Tibial nerve (tissue), 4 donors: ENCODE measurements around the gene APOL6.

Source experiments
- CTCF ChIP-seq, 5 experiments: fragments of 200-600 bp in 3 of 5; fragments of 450-650 bp in 2 of 5; sonication (generic) in 3 of 5; IDR thresholded peaks; one replicate each; pipeline ENCODE4 v1.5.1; 2016 to 2019; ENCODE audit warnings: antibody characterized with exemption in 5 of 5, mild to moderate bottlenecking in 3 of 5, moderate library complexity in 2 of 5
- EP300 ChIP-seq, 2 donors: sonication (generic); formaldehyde crosslinking; IDR thresholded peaks; one replicate each; pipeline ENCODE4 v1.6.1; 2017; ENCODE audit warnings: antibody characterized with exemption in 2 of 2, mild to moderate bottlenecking in 1 of 2
- POLR2A ChIP-seq, 2 donors: fragments of 450-650 bp; IDR thresholded peaks; one replicate each; pipeline ENCODE4 v1.6.1; 2017; ENCODE audit warnings: antibody characterized with exemption in 2 of 2, mild to moderate bottlenecking in 2 of 2, moderate library complexity in 2 of 2

GRCh38 chr22:35622191-35622913 is 25.9 kb upstream of the APOL6 start:
- no peak for TF ChIP-seq CTCF (IDR thresholded peaks at IDR 0.05)
- TF ChIP-seq POLR2A (IDR thresholded peaks at IDR 0.05): no peak
- no peak for TF ChIP-seq EP300 (IDR thresholded peaks at IDR 0.05)
